Endothelial cell of hepatic sinusoid (primary cell): ENCODE data around the gene IL16.

Experiments used
- in situ Hi-C: cut with HindIII; loops from 2 replicates; pipeline ENCODE4 v1.10.0; 2017; ENCODE audit warnings: low sequenced_read_pairs

The IL16 gene

GRCh38 chr15:81271761-81272644 is 75.3 kb downstream of the IL16 start:
- in situ Hi-C loops, result no loop called here

DNA sequence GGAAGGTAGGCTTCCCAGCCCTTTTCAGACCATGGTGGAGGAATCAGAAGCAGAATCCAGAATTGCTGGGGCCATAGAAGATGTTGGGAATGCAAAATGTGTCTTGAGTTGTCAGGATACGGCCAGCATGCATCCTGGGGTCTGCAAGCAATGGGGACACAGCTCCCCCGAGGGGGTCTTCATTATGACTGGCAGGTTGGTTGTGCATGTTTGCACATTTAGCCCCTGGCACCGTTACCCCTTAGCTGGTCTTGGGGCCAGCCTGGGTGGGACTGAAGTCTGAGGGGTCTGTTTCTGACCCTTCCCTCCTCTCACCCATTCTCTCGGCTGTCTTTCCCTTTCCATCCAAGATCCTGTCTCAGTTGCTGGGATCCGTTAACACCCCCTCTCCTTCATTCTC is 76.5 kb downstream of the IL16 start:
- in situ Hi-C loops, result no loop called here

- in situ Hi-C loops, result no loop called here
These were observed 77.2 kb downstream of the IL16 start for GRCh38 chr15:81273855-81274254.

GRCh38 chr15:81274255-81274654 is 77.6 kb downstream of the IL16 start:
- in situ Hi-C loops, result no loop called here

- in situ Hi-C loops, result no loop called here
These were observed 78.4 kb downstream of the IL16 start for GRCh38 chr15:81274931-81275707.

- in situ Hi-C loops, result no loop called here
These were observed 79.2 kb downstream of the IL16 start for GRCh38 chr15:81275711-81276392.

GRCh38 chr15:81276967-81277366 is 80.3 kb downstream of the IL16 start:
- in situ Hi-C loops, result no loop called here

GRCh38 chr15:81277851-81278250 is 81.2 kb downstream of the IL16 start:
- in situ Hi-C loops, result no loop called here

GRCh38 chr15:81278306-81279029 is 81.8 kb downstream of the IL16 start:
- in situ Hi-C loops, result no loop called here

GRCh38 chr15:81279621-81280485 is 83.2 kb downstream of the IL16 start:
- in situ Hi-C loops, result no loop called here

DNA sequence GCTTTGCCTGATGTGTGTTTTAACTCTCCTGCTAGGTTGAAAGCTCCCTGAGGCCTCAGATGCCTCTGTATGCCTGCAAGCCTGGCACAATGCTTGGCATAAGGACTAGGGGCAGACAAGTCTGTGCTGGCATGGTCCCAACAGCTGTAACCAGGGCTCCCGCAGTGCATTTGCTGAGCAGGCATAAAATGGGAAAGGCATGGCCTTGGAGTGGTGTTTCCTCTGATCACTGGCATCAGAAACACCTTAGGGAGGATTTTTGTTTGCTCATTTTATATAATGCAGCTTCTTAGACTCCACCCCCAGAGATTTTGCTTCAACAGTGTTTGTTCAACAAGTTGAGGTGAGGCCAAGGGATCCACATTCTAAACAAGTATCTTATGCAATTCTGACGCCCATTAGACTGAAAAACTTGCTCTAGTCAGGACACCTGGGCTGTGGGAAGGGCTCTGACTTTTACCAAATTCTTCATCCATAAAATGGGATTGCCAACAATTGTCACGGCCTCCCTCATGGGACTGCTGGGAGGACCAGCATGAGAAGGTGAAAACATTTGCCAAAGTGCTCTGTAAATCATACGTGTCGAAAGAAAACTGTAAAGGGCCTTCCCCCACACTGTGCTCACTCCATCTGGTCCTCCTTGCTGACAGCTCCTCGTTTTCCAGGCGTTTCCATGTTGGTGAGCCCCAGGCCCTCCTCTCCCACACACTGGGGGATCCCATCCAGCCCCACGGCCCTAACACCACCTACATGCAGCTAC is 84.2 kb downstream of the IL16 start:
- in situ Hi-C loops, result no loop called here

DNA sequence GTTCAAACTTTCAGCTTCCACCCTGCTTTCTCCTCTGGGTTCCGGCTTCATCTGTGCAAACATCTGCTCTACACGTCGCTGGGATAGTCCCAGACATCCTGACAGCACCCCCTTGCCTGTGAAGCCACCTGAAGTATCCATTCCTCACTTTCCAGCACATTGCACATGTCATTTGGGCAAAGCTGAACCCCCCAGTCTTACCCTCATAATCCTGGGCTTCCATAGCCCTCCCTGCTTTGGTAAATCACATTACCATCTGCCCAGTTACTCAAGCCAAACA is 84.7 kb downstream of the IL16 start:
- in situ Hi-C loops, result no loop called here

DNA sequence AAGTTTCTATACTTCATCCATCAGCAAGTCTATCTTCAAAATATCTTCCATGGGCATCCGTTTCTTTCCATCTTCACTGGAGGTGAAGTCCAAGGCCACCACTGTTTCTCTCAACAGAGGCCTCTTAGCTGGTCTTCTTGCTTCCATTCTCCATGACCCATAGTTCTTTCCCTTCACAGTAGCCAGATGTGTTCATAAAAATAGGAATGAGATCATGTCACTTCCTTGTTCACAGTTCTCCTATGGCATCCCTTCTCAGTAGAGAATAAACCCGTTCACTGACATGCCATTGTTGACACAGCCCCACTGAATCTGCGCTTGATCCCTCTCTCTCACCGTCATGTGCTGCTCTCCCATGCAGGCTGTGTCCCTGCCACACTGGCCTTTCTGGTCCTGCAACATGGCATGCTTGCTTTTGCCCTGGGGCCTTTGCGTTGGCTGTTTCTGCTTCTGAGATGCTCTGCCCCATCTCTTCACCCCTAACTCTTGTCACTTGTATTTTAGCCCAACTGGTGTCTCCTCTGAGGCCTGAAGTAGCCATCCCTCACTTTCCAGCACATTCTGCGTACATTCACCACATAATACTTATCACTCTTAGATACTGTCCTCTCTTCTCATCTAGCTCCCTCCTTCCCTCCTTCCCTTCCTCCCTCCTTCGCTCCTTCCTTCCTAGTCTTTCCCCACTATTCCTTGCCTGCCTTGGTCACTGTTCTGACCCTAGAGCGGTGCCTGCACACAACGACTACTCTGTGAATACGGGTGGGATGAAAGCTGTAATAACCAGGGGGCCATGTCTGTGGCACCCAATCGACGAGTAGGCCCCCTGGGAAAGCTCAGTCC is 85.3 kb downstream of the IL16 start:
- in situ Hi-C loops, result no loop called here

DNA sequence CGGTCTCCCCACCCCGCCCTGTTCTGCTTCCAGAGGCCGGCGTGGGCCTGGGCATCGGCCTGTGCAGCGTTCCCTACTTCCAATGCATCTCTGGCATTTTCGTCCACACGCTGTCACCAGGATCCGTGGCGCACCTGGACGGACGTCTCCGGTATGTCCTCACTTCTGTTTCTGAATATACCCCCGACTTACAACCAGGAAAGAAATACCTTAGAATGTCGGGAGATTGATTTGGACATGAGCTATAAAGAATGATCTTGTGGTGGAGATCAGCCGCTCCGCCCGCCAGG is 85.9 kb downstream of the IL16 start:
- in situ Hi-C loops, result no loop called here

DNA sequence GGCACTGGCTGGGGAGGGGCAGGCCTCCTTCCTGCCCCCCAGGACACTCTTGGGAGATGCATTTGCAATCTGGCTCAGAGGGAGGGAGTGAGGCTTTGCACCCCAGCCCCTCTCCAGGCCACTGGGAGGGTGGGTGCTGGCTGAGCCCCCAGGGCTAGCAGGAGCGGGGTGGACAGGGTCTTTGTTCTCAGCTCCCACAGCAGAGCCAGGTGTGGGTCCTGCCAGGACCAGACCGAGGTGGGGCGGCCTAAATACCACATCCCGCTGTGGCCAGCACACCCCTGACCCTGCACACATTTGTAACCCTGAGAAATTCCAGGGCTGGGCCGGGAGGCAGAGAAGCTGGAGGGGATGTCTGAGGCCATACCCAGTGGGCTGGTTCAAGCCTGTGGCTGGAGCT is 86.2 kb downstream of the IL16 start:
- in situ Hi-C loops, result no loop called here

DNA sequence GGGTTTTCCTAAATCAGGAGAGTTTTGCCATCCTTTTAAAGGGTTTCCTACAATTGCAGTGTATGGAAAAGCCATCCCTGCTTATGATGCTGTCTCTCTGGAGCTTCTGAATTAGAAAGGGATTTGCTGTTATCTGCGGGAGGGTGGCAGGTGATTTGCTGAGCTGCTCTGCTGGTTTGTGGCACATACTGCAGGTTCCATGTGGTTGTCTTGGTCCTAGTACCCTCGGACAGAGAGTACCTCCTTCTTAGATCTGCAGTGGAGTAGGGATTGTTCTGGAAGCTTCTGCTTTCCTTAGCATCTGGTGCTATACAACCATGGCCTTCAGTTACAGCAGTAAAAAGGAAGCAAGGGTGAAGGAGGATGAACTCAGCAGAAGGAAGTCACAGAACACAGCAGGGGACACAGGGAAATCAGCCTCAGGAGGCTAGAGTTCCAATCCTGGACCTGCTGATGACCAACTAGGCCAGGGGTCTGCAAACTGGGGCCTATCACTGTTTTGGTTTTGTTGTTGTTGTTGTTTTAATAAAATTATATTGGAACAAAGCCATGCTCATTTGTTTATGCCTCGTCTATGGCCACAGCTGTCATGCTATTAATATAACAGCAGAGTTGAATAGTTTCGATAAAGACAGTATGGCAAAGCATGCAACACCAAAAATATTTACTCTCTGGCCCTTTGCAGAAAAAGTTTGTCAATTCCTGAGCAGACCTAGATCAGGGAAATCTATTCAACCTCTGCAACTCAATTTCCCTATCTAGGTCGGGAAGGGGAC is 87.8 kb downstream of the IL16 start:
- in situ Hi-C loops, result no loop called here

GRCh38 chr15:81285461-81285860 is 88.8 kb downstream of the IL16 start:
- in situ Hi-C loops, result no loop called here

GRCh38 chr15:81286621-81287121 is 90.0 kb downstream of the IL16 start:
- in situ Hi-C loops, result no loop called here
